K562 (cell line): ENCODE results near the gene GFOD2. TPM values are rescaled to one million over a fixed set of nuclear protein-coding genes. Genes with fewer than 3 reads are reported as not detected.

Source experiments
- ATAC-seq: fragments of 200-7000 bp; cut with Tn5 transposase; 3 replicates; pipeline ENCODE4 v1.9.1; 2020; ENCODE audit warnings: moderate library complexity
- BruUV-seq: library from RNA; stranded (reverse); fragments of 400-500 nt; replicated peaks from 2 replicates; lab custom pipeline; 2021; lab: Mats Ljungman, UMichigan
- CTCF ChIA-PET: fragments of 300-600 bp; formaldehyde crosslinking; extraction: SDS; loops from one replicate; lab custom pipeline; 2021; ENCODE audit warnings: low intra/inter-chr PET ratio; lab: Yijun Ruan, JAX
- POLR2A ChIA-PET: fragments of 300-600, 350-650 bp; sonication (Branson Sonifier 250); formaldehyde crosslinking; extraction: SDS; loops from one replicate; lab custom pipeline; 2021; ENCODE audit warnings: antibody characterized with exemption, inconsistent platforms; lab: Yijun Ruan, JAX
- DNase-seq, 4 experiments: peaks; one replicate each; pipeline versions ENCODE4 v3.0.0 to v3.0.0-alpha.2; 2011 to 2018; ENCODE audit warnings: low spot score in 3 of 4, mixed read lengths in 3 of 4; ENCODE audit errors: extremely low read depth in 1 of 4
- FAIRE-seq: peaks from 2 replicates; lab custom pipeline; 2011; peaks lifted over from hg19 to GRCh38; lab: Jason Lieb, UNC
- H2AFZ ChIP-seq: 2 replicates; pipeline ENCODE4 v1.6.0; 2011; ENCODE audit warnings: low read depth, low read length, control low read depth, inconsistent platforms
- H3K27ac ChIP-seq: fragments of 200-600 bp; 3 replicates; pipeline ENCODE4 v1.8.0; 2011; ENCODE audit warnings: low read depth, mild to moderate bottlenecking, control low read depth, inconsistent platforms, low read length, moderate library complexity, mixed read lengths; ENCODE audit errors: extremely low read depth
- H3K27me3 ChIP-seq, 2 experiments: fragments of 300-600 bp in 1 of 2; 2 replicates in 1 of 2; 3 replicates in 1 of 2; pipeline versions ENCODE4 v1.6.0 to v1.8.0; 2011; ENCODE audit warnings: inconsistent platforms in 2 of 2, low read length in 2 of 2, mild to moderate bottlenecking in 1 of 2, mixed read lengths in 1 of 2, moderate library complexity in 1 of 2; ENCODE audit not compliant: control insufficient read depth in 2 of 2, insufficient read depth in 2 of 2
- H3K36me3 ChIP-seq: fragments of 300-600 bp; 3 replicates; pipeline ENCODE4 v1.8.0; 2011; ENCODE audit warnings: mild to moderate bottlenecking, low read length, inconsistent platforms; ENCODE audit not compliant: control insufficient read depth, insufficient read depth
- H3K4me1 ChIP-seq, 2 experiments: fragments of 200-600 bp in 1 of 2; replicated peaks in 1 of 2; 2 replicates in 1 of 2; 3 replicates in 1 of 2; pipeline versions ENCODE4 v1.5.1 to v1.8.0; 2011; ENCODE audit warnings: inconsistent platforms in 2 of 2, low read length in 2 of 2, mild to moderate bottlenecking in 1 of 2, mixed read lengths in 1 of 2, moderate library complexity in 1 of 2; ENCODE audit not compliant: control insufficient read depth in 2 of 2, insufficient read depth in 2 of 2
- H3K4me2 ChIP-seq: 2 replicates; pipeline ENCODE4 v1.6.1; 2011; ENCODE audit warnings: low read length, control low read depth, inconsistent platforms, mixed read lengths; ENCODE audit not compliant: insufficient read depth
- H3K4me3 ChIP-seq: fragments of 200-600 bp; sonication (generic), shearing (Covaris generic); 2 replicates; pipeline ENCODE4 v1.5.1; 2016; ENCODE audit warnings: control low read depth, inconsistent platforms
- H3K79me2 ChIP-seq: fragments of 200-600 bp; 3 replicates; pipeline ENCODE4 v1.8.0; 2011; ENCODE audit warnings: low read length, inconsistent platforms; ENCODE audit not compliant: control insufficient read depth, insufficient read depth
- H3K9ac ChIP-seq, 2 experiments: 2 replicates each; pipeline versions ENCODE4 v1.6.0 to v1.6.1; 2011; ENCODE audit warnings: low read depth in 2 of 2, low read length in 2 of 2, control low read depth in 1 of 2, inconsistent platforms in 1 of 2, mild to moderate bottlenecking in 1 of 2, mixed read lengths in 1 of 2; ENCODE audit not compliant: insufficient read depth in 1 of 2
- H3K9me1 ChIP-seq: one replicate; pipeline ENCODE4 v1.6.0; 2011; ENCODE audit warnings: inconsistent platforms, mild to moderate bottlenecking, low read length, moderate library complexity; ENCODE audit not compliant: control insufficient read depth, insufficient read depth
- H3K9me3 ChIP-seq: replicated peaks from 2 replicates; pipeline ENCODE4 v1.5.1; 2011; ENCODE audit warnings: low read depth, low read length, inconsistent platforms; ENCODE audit not compliant: control insufficient read depth, insufficient read depth
- H4K20me1 ChIP-seq: replicated peaks from 2 replicates; pipeline ENCODE4 v1.6.1; 2011; ENCODE audit warnings: low read length, inconsistent platforms, mixed read lengths; ENCODE audit not compliant: control insufficient read depth, insufficient read depth
- FIP1L1 ChIP-seq: fragments of 200-400 bp; formaldehyde crosslinking; IDR thresholded peaks from 2 replicates; pipeline ENCODE4 v1.6.1; 2018; ENCODE audit warnings: mild to moderate bottlenecking, low read depth, low read length; ENCODE audit not compliant: poor library complexity, severe bottlenecking
- JUNB ChIP-seq: fragments of 450-650 bp; formaldehyde crosslinking; conservative IDR thresholded peaks from 2 replicates; pipeline ENCODE4 v1.4.0; 2020; ENCODE audit warnings: mild to moderate bottlenecking
- MAFF ChIP-seq: IDR thresholded peaks from 2 replicates; pipeline ENCODE4 v1.6.1; 2012; ENCODE audit warnings: low read length, improper control_type of control experiment
- NFYB ChIP-seq: IDR thresholded peaks from 2 replicates; pipeline ENCODE4 v1.6.1; 2011; ENCODE audit warnings: mild to moderate bottlenecking, moderate library complexity; ENCODE audit not compliant: insufficient read length; ENCODE audit errors: extremely low read depth
- POLR2G ChIP-seq: fragments of 200-400 bp; formaldehyde crosslinking; IDR thresholded peaks from 2 replicates; pipeline ENCODE4 v1.6.1; 2017; ENCODE audit warnings: low read depth, mild to moderate bottlenecking, antibody characterized with exemption, low read length, moderate library complexity
- SMARCA5 ChIP-seq: fragments of 450-650 bp; IDR thresholded peaks from 2 replicates; pipeline ENCODE4 v1.6.1; 2016
- ZNF316 ChIP-seq: fragments of 450-650 bp; IDR thresholded peaks from 2 replicates; pipeline ENCODE4 v1.6.1; 2016
- WGBS: fragments of 100-300 bp; shearing (Covaris generic); methylation state at CpG from one replicate; pipeline ENCODE4 v1.1.6; 2016; ENCODE audit warnings: low coverage, mixed read lengths; ENCODE audit not compliant: insufficient coverage; ENCODE audit errors: missing lambda C conversion rate; 5-methylcytosine and 5-hydroxymethylcytosine counted together
- in situ Hi-C: fragments of 300-500 bp; cut with MboI; formaldehyde crosslinking; loops from 4 replicates; pipeline ENCODE4 v1.15.0; 2018; ENCODE audit warnings: inconsistent platforms, mixed read lengths
- intact Hi-C: fragments of 100-400 bp; cut with micrococcal nuclease; formaldehyde crosslinking; loops from 2 replicates; pipeline ENCODE4 v1.14.2; 2022
- polyA plus RNA-seq, 8 experiments: library from polyadenylated mRNA; depleted of rRNA in 4 of 8; stranded (reverse) in 5 of 8; unstranded in 3 of 8; fragments of >200 nt; fragmentation: Nextera tagmentation in 2 of 8; fragmentation: Illumina TruSeq in 1 of 8; extraction: Ambion mirVana in 2 of 8; extraction: Trizol in 1 of 8; gene quantifications; 2 replicates each; pipeline versions ENCODE4 v1.2.1 to v1.2.3, GENCODE V29; 2011 to 2014; ENCODE audit warnings: inconsistent platforms in 1 of 8, missing spikeins in 1 of 8
- total RNA-seq, 7 experiments: library from RNA; depleted of rRNA in 6 of 7; stranded (reverse); fragments of >200 nt in 6 of 7; fragmentation: Illumina TruSeq in 2 of 7; extraction: Trizol in 2 of 7; gene quantifications; 2 replicates each; pipeline versions ENCODE4 v1.2.1 to v1.2.3, GENCODE V29; 2011 to 2021; ENCODE audit warnings: low replicate concordance in 1 of 7
- TF ChIP-seq, protein P1 (sequence below): sonication (generic); IDR thresholded peaks from 2 replicates; pipeline ENCODE4 v1.6.1; 2016

Gene GFOD2
- total and polyA plus RNA-seq, 9 of the 15 experiments (the other 6 are each of a cell fraction or from before 2014, with no cell fraction given), result 1.9 to 15.8 (median 11.1) TPM

- FAIRE-seq, result no peak
- no peak for ATAC-seq
- POLR2A ChIA-PET, result interaction anchor here (0.6 kb wide), 1 partner anchor 116 kb away, joined by 3 read pairs; no protein-coding TSS in a partner anchor
- Histone ChIP-seq H3K36me3 (peaks cover 16% of the 10 kb centered on the region), H3K4me1 (peaks cover 4 to 60% of the 10 kb centered on the region in 2 experiments), H3K9me3 (no peaks in the 10 kb centered on the region), H4K20me1 (peaks cover 13% of the 10 kb centered on the region; the same call in 1 of the 2 replicates), H3K4me3 (no peak overlapping the region), H3K27ac (no peak overlapping the region), H3K27me3 (peaks cover 0 to 23% of the 10 kb centered on the region in 2 experiments; a peak in 2 of 5 replicates), H3K9me1 (no peaks in the 10 kb centered on the region)
- CTCF ChIA-PET, result no interaction called here
- no peak for DNase-seq
- intact Hi-C loops, result no loop called here
- no TSS peak for BruUV-seq
- 72% methylated on average over 9 of the region's 9 CpGs for WGBS
- peak; percentile 34; the same call in 1 of the 2 replicates for TF ChIP-seq POLR2G
- TF ChIP-seq, protein P1, sequence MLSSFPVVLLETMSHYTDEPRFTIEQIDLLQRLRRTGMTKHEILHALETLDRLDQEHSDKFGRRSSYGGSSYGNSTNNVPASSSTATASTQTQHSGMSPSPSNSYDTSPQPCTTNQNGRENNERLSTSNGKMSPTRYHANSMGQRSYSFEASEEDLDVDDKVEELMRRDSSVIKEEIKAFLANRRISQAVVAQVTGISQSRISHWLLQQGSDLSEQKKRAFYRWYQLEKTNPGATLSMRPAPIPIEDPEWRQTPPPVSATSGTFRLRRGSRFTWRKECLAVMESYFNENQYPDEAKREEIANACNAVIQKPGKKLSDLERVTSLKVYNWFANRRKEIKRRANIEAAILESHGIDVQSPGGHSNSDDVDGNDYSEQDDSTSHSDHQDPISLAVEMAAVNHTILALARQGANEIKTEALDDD, result no peak
- TF ChIP-seq, all 486 proteins: peak for 1
- H2AFZ ChIP-seq, result no peak overlapping the region
- peaks cover 14% of the 10 kb centered on the region for H3K79me2 ChIP-seq
- no peak overlapping the region for H3K4me2 ChIP-seq
- in situ Hi-C loops, result no loop called here
- H3K9ac ChIP-seq, result peak overlapping the region in 1 of 2 experiments; percentile 31; a peak in 1 of 4 replicates
Measured at GRCh38 chr16:67656344-67657016, 62.6 kb downstream of the GFOD2 start.

DNA sequence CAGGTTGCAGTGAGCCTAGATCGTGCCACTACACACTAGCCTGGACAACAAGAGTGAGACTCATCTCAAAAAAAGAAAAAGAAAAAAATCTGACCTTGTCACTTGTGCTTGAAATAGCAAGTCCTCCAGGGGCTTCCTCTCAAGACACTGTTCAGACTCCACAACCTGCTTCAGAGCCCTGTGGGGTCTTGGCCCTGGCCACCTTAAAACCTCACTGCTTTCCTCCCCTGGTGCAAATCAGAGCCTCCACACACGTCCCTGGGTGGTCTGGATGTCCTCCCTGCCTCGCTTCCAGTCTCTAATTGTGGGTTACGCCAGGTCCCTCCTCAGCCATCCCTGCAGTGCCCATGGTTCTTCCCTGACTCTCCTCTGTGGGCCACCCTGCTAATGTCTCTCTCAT, 63.8 kb downstream of the GFOD2 start:
- FAIRE-seq (no peak), ATAC-seq (no peak)
- CTCF ChIA-PET, result no interaction called here

More for the DNA sequence above, 63.8 kb downstream of the GFOD2 start:
- intact Hi-C loops (no loop called here), in situ Hi-C loops (no loop called here)
- Histone ChIP-seq H3K27me3 (peaks cover 0 to 32% of the 10 kb centered on the region in 2 experiments; a peak in 2 of 5 replicates), H3K27ac (no peak overlapping the region), H2AFZ (no peak overlapping the region), H3K9me3 (no peaks in the 10 kb centered on the region), H3K36me3 (peaks cover 16% of the 10 kb centered on the region), H3K4me1 (peaks cover 4 to 49% of the 10 kb centered on the region in 2 experiments), H3K4me3 (no peak overlapping the region), H3K9me1 (no peaks in the 10 kb centered on the region), H3K4me2 (no peak overlapping the region), H3K9ac (peak overlapping the region in 1 of 2 experiments; percentile 22; a peak in 1 of 4 replicates), H4K20me1 (peaks cover 21% of the 10 kb centered on the region; the same call in 1 of the 2 replicates), H3K79me2 (peaks cover 14% of the 10 kb centered on the region)
- TF ChIP-seq ZNF316 (no peak), JUNB (CRISPR knock-in tag) (no peak), NFYB (no peak), SMARCA5 (no peak), MAFF (no peak), FIP1L1 (no peak)
- BruUV-seq, result no TSS peak
- POLR2A ChIA-PET, result interaction anchor here (0.5 kb wide), 1 partner anchor 237 kb away, joined by 3 read pairs; no protein-coding TSS in a partner anchor
- no peak for DNase-seq
- WGBS, result 32% methylated on average over 4 of the region's 4 CpGs
